PC-3 (cell line): Measurements from ENCODE around the gene MME. TPM values are rescaled to one million over a fixed set of nuclear protein-coding genes. Genes with fewer than 3 reads are reported as not detected.
A peak's percentile ranks its signal among the peaks of the same experiment; 100 is the strongest.

Experiments used
- ATAC-seq: fragments of 200-7000 bp; cut with Tn5 transposase; 2 replicates; pipeline ENCODE4 v1.9.1; 2020; ENCODE audit warnings: mild to moderate bottlenecking, moderate library complexity
- BruUV-seq: library from RNA; stranded (reverse); fragments of 400-500 nt; replicated peaks from 2 replicates; lab custom pipeline; 2021; lab: Mats Ljungman, UMichigan
- CTCF ChIA-PET: fragments of 300-600 bp; sonication (Branson Sonifier 250); formaldehyde crosslinking; loops from one replicate; lab custom pipeline; 2022; ENCODE audit warnings: antibody characterized with exemption; lab: Charles Lee
- POLR2A ChIA-PET: fragments of 300-600 bp; sonication (Branson Sonifier 250); formaldehyde crosslinking; loops from one replicate; lab custom pipeline; 2022; ENCODE audit warnings: antibody characterized with exemption; ENCODE audit not compliant: unreplicated experiment; lab: Charles Lee
- DNase-seq: peaks from one replicate; pipeline ENCODE4 v3.0.0-alpha.2; 2015
- H2AFZ ChIP-seq: fragments of 300-600 bp; sonication (generic); 2 replicates; pipeline ENCODE4 v1.6.0; 2016; ENCODE audit warnings: antibody characterized with exemption, low read length
- H3F3A ChIP-seq: fragments of 300-600 bp; sonication (generic); one replicate; pipeline ENCODE4 v1.6.0; 2017; ENCODE audit warnings: antibody characterized with exemption, low read length, control low read depth, mild to moderate bottlenecking; ENCODE audit not compliant: unreplicated experiment
- H3K27ac ChIP-seq: fragments of 300-600 bp; sonication (generic); 2 replicates; pipeline ENCODE4 v1.5.1; 2016; ENCODE audit warnings: mild to moderate bottlenecking, low read length
- H3K27me3 ChIP-seq: fragments of 300-600 bp; sonication (generic); 2 replicates; pipeline ENCODE4 v1.6.1; 2016; ENCODE audit warnings: low read length, mixed read lengths
- H3K36me3 ChIP-seq: fragments of 300-600 bp; sonication (generic); 2 replicates; pipeline ENCODE4 v1.6.1; 2016; ENCODE audit warnings: low read depth, mixed run types, low read length, mixed read lengths
- H3K4me1 ChIP-seq: fragments of 300-600 bp; sonication (generic); 2 replicates; pipeline ENCODE4 v1.5.1; 2016; ENCODE audit warnings: low read length; ENCODE audit not compliant: insufficient read depth
- H3K4me2 ChIP-seq: fragments of 300-600 bp; sonication (generic); 2 replicates; pipeline ENCODE4 v1.6.0; 2016; ENCODE audit warnings: low read length
- H3K4me3 ChIP-seq: fragments of 300-600 bp; sonication (generic); 2 replicates; pipeline ENCODE4 v1.5.1; 2016; ENCODE audit warnings: mild to moderate bottlenecking, low read length, mixed read lengths
- H3K79me2 ChIP-seq: fragments of 300-600 bp; sonication (generic); 2 replicates; pipeline ENCODE4 v1.6.1; 2017; ENCODE audit warnings: low read length, mixed read lengths
- H3K9ac ChIP-seq: fragments of 300-600 bp; sonication (generic); 2 replicates; pipeline ENCODE4 v1.6.0; 2016; ENCODE audit warnings: mild to moderate bottlenecking, low read length
- H3K9me2 ChIP-seq: fragments of 300-600 bp; sonication (generic); replicated peaks from 2 replicates; pipeline ENCODE4 v1.6.1; 2016; ENCODE audit warnings: mixed run types, low read length, mixed read lengths
- H3K9me3 ChIP-seq: fragments of 300-600 bp; sonication (generic); 2 replicates; pipeline ENCODE4 v1.6.1; 2016; ENCODE audit warnings: low read length, mixed read lengths
- H4K20me1 ChIP-seq: fragments of 300-600 bp; sonication (generic); 2 replicates; pipeline ENCODE4 v1.6.1; 2016; ENCODE audit warnings: low read length, mixed read lengths
- EZH2 ChIP-seq: fragments of 300-600 bp; sonication (generic); IDR thresholded peaks from one replicate; pipeline ENCODE4 v1.6.1; 2017; ENCODE audit warnings: antibody characterized with exemption, mild to moderate bottlenecking, low read length; ENCODE audit not compliant: unreplicated experiment
- EZH2phosphoT487 ChIP-seq: fragments of 300-600 bp; sonication (generic); IDR thresholded peaks from 2 replicates; pipeline ENCODE4 v1.6.1; 2018; ENCODE audit warnings: mild to moderate bottlenecking, antibody characterized with exemption, low read length, borderline replicate concordance
- intact Hi-C: fragments of 100-400 bp; cut with micrococcal nuclease; formaldehyde crosslinking; loops from 2 replicates; pipeline ENCODE4 v1.9.0; 2023
- total RNA-seq: library from RNA; depleted of rRNA; stranded (reverse); fragments of >200 nt; gene quantifications from 2 replicates; pipeline ENCODE4 v1.2.3, GENCODE V29; 2014
- TF ChIP-seq, protein P1 (sequence below): fragments of 300-600 bp; sonication (generic); conservative IDR thresholded peaks from 2 replicates; pipeline ENCODE4 v1.5.1; 2017; ENCODE audit warnings: antibody characterized with exemption, low read depth, mild to moderate bottlenecking, low read length

The MME gene
- total RNA-seq, 1 experiment from 2014 or later = 1.2 TPM

DNA sequence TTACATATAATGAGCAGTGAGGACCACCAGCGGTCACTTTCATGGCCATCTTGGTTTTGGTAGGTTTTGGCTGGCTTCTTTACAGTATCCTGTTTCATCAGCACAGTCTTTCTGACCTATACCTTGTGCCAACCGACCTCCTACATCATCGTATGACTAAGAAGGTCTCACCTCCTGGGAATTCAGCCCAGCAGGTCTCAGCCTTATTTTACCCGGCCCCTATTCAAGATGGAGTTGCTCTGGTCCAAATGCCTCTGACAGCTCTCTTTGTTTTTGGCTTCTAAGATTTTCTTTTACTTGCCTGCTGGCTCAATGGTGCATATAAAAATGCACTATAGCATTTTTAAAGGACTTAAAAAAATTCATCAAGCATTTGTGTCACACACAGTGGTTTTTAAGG, 3.2 kb upstream of the MME start:
- Histone ChIP-seq H3F3A (no peaks in the 10 kb centered on the region), H3K4me1 (no peaks in the 10 kb centered on the region), H3K36me3 (no peaks in the 10 kb centered on the region), H3K27ac (no peak overlapping the region), H3K9me3 (no peaks in the 10 kb centered on the region), H4K20me1 (no peaks in the 10 kb centered on the region), H2AFZ (no peak overlapping the region), H3K27me3 (peaks cover 30% of the 10 kb centered on the region), H3K79me2 (no peaks in the 10 kb centered on the region), H3K9ac (no peak overlapping the region), H3K4me2 (no peak overlapping the region), H3K9me2 (no peaks in the 10 kb centered on the region), H3K4me3 (no peak overlapping the region)
- TF ChIP-seq EZH2 (no peak), EZH2phosphoT487 (no peak)
- TF ChIP-seq, protein P1, sequence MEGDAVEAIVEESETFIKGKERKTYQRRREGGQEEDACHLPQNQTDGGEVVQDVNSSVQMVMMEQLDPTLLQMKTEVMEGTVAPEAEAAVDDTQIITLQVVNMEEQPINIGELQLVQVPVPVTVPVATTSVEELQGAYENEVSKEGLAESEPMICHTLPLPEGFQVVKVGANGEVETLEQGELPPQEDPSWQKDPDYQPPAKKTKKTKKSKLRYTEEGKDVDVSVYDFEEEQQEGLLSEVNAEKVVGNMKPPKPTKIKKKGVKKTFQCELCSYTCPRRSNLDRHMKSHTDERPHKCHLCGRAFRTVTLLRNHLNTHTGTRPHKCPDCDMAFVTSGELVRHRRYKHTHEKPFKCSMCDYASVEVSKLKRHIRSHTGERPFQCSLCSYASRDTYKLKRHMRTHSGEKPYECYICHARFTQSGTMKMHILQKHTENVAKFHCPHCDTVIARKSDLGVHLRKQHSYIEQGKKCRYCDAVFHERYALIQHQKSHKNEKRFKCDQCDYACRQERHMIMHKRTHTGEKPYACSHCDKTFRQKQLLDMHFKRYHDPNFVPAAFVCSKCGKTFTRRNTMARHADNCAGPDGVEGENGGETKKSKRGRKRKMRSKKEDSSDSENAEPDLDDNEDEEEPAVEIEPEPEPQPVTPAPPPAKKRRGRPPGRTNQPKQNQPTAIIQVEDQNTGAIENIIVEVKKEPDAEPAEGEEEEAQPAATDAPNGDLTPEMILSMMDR = no peak
- DNase-seq = peak; percentile 34
- BruUV-seq = no TSS peak
- ATAC-seq = no peak
- intact Hi-C loops = no loop called here
- CTCF ChIA-PET = no interaction called here
- POLR2A ChIA-PET = no interaction called here

DNA sequence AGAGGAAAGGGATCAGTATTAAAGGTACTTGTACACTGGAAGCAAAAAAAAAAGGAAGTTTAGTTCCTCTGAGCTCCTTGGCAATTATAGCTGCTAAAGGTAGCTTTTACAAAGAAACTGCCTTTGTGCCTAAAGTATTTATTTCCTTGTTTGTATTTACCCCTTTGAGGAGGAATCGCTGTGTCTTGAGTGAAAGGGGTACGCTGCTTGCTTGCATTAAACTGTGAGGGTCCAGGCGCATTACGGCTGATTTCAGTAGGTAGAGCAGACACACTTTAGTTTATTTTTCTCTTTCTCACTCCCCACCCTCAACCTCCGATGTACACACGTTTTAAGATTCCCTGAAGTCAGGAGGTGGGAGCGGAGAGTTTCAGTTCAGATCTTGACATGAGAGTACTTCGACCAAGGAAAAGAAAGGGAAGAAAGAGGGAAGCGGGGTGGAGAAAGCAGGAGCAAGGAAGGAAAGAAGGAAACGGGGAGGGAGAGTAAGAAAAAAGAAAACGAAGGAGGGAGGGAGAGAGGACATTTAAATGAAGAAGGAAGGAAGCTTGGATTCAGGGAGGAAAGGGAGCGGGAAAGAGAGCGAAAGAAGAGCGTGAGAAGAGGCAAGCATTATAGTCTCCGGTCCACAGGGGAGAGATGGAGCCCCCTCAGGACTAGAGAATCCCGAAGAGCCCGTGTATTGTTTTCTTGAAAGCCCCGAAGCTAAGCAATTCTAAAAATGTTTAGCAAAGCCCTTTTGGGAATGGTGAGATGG, 1.2 kb upstream of the MME start:
- H3K4me1 ChIP-seq = peaks cover 8% of the 10 kb centered on the region
- no peaks in the 10 kb centered on the region for H3K9me3 ChIP-seq
- intact Hi-C loops = no loop called here
- H3K9me2 ChIP-seq = no peaks in the 10 kb centered on the region
- H3K4me2 ChIP-seq = peak overlapping the region; percentile 92
- no peaks in the 10 kb centered on the region for H3K79me2 ChIP-seq
- BruUV-seq = no TSS peak
- ChIA-PET POLR2A (no interaction called here), CTCF (no interaction called here)
- no peak overlapping the region for H3K9ac ChIP-seq
- H4K20me1 ChIP-seq = no peaks in the 10 kb centered on the region
- H3K4me3 ChIP-seq = peak overlapping the region; percentile 40
- H3K27ac ChIP-seq = no peak overlapping the region
- peak; percentile 5; the same call in 1 of the 2 replicates for ATAC-seq
- H3K27me3 ChIP-seq = peaks cover 30% of the 10 kb centered on the region
- peak overlapping the region; percentile 55 for H2AFZ ChIP-seq
- no peak for DNase-seq
- TF ChIP-seq, protein P1 = no peak
- TF ChIP-seq EZH2 (peak; percentile 84), EZH2phosphoT487 (peak; percentile 59; the same call in 1 of the 2 replicates)
- no peaks in the 10 kb centered on the region for H3F3A ChIP-seq
- H3K36me3 ChIP-seq = no peaks in the 10 kb centered on the region

DNA sequence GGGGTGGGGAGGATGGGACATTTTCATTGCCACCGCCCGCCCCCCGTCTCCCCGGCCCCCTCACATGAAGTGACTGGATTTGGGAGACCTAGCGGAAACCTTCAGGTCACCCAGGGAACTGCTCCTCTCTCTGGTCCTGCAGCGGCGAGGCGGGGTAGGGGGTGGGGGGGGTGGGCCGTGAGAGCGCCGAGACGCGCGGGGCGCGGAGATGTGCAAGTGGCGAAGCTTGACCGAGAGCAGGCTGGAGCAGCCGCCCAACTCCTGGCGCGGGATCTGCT, 712 bp upstream of the MME start:
- Histone ChIP-seq H3K4me3 (peak overlapping the region; percentile 82), H3K27ac (no peak overlapping the region), H3K36me3 (no peaks in the 10 kb centered on the region), H3K9me3 (no peaks in the 10 kb centered on the region), H3K79me2 (no peaks in the 10 kb centered on the region), H4K20me1 (no peaks in the 10 kb centered on the region), H3K4me1 (peaks cover 8% of the 10 kb centered on the region), H3K4me2 (peak overlapping the region; percentile 92), H3K9ac (no peak overlapping the region), H3K9me2 (no peaks in the 10 kb centered on the region), H3K27me3 (peaks cover 30% of the 10 kb centered on the region), H2AFZ (peak overlapping the region; percentile 96), H3F3A (no peaks in the 10 kb centered on the region)
- no peak for DNase-seq
- TF ChIP-seq EZH2phosphoT487 = no peak
- TF ChIP-seq, protein P1 = no peak
- ATAC-seq = peak; percentile 29
- POLR2A ChIA-PET = interaction anchor here (0.6 kb wide), 1 partner anchor 321 kb away, joined by 4 read pairs; no protein-coding TSS in a partner anchor
- intact Hi-C loops = no loop called here
- BruUV-seq = no TSS peak
- CTCF ChIA-PET = no interaction called here
